Transverse colon (tissue), 4 donors: ENCODE data around the gene SPEN. TPM values are rescaled to one million over a fixed set of nuclear protein-coding genes. Genes with fewer than 3 reads are reported as not detected.
A peak's percentile ranks its signal among the peaks of the same experiment; 100 is the strongest.
"Not testable (repeated sequence)": the region's sequence is repeated elsewhere in the genome, so short reads cannot be mapped to it uniquely, and the experiment has no call there.

ENCODE experiments used
- DNase-seq: peaks from one replicate; pipeline ENCODE4 v3.0.0-alpha.2; 2019
- H3K27ac ChIP-seq, 4 donors: fragments of 200-600 bp; sonication (generic); 2 replicates each; pipeline ENCODE4 v1.5.1; 2016 to 2018; ENCODE audit warnings: inconsistent platforms in 4 of 4
- H3K27me3 ChIP-seq: fragments of 200-600 bp; sonication (generic); 2 replicates; pipeline ENCODE4 v1.5.1; 2017; ENCODE audit warnings: inconsistent platforms
- H3K36me3 ChIP-seq, 4 donors: fragments of 200-600 bp; sonication (generic); 2 replicates each; pipeline ENCODE4 v1.5.1; 2017 to 2019; ENCODE audit warnings: inconsistent platforms in 4 of 4
- H3K4me1 ChIP-seq, 4 donors: fragments of 200-600 bp; sonication (generic); 2 replicates each; pipeline ENCODE4 v1.5.1; 2017 to 2020; ENCODE audit warnings: inconsistent platforms in 4 of 4
- H3K4me3 ChIP-seq, 4 donors: fragments of 200-600 bp; sonication (generic); 1 replicate in 1 of 4; 2 replicates in 3 of 4; pipeline versions ENCODE4 v1.5.1 to v1.6.1; 2017 to 2019; ENCODE audit warnings: inconsistent platforms in 4 of 4
- H3K9me3 ChIP-seq, 2 donors: fragments of 200-600 bp; sonication (generic); 2 replicates each; pipeline ENCODE4 v1.5.1; 2017 to 2019; ENCODE audit warnings: inconsistent platforms in 2 of 2
- CTCF ChIP-seq, 5 experiments: fragments of 200-600 bp in 3 of 5; fragments of 450-650 bp in 2 of 5; sonication (generic) in 3 of 5; IDR thresholded peaks; 1 replicate in 2 of 5; 2 replicates in 3 of 5; pipeline ENCODE4 v1.5.1; 2016 to 2017; ENCODE audit warnings: antibody characterized with exemption in 5 of 5, inconsistent platforms in 3 of 5, mild to moderate bottlenecking in 2 of 5, moderate library complexity in 1 of 5
- EP300 ChIP-seq: sonication (generic); formaldehyde crosslinking; IDR thresholded peaks from one replicate; pipeline ENCODE4 v1.6.1; 2017; ENCODE audit warnings: antibody characterized with exemption, low read depth
- POLR2A ChIP-seq: fragments of 450-650 bp; IDR thresholded peaks from one replicate; pipeline ENCODE4 v1.6.1; 2016; ENCODE audit warnings: antibody characterized with exemption, mild to moderate bottlenecking, moderate library complexity
- POLR2AphosphoS5 ChIP-seq, 3 donors: sonication (generic); formaldehyde crosslinking; IDR thresholded peaks; one replicate each; pipeline ENCODE4 v1.6.1; 2016; ENCODE audit warnings: antibody characterized with exemption in 3 of 3
- WGBS, 2 donors: methylation state at CpG; one replicate each; pipeline ENCODE4 v1.1.5; 2018; ENCODE audit warnings: low coverage in 1 of 2; 5-methylcytosine and 5-hydroxymethylcytosine counted together
- in situ Hi-C, 4 donors: fragments of 200-750 bp; cut with MboI; loops; one replicate each; pipeline versions ENCODE4 v1.15.0 to v1.15.1; 2017; ENCODE audit warnings: low sequenced_read_pairs in 3 of 4, low pct_ligation_motif_present in 1 of 4, low pct_unique_long_range_greater_than_20kb in 1 of 4
- intact Hi-C: fragments of 100-400 bp; cut with DNase I; formaldehyde crosslinking; loops from one replicate; pipeline ENCODE4 v1.15.1; 2023; ENCODE audit warnings: low total_unique reads
- total RNA-seq, 4 donors: library from RNA; depleted of rRNA; stranded (reverse); fragments of >200 nt; gene quantifications; one replicate each; pipeline ENCODE4 v1.1.0, GENCODE V29; 2016

SPEN gene
- total RNA-seq, 4 donors from 2014 or later, result 28.4 to 81.9 (median 42.6) TPM

- no peak for DNase-seq
- Histone ChIP-seq H3K36me3 (peaks cover 0 to 36% (median 17%) of the 10 kb centered on the region in 4 donors), H3K9me3 (no peaks in the 10 kb centered on the region), H3K27me3 (no peaks in the 10 kb centered on the region), H3K4me3 (no peak overlapping the region), H3K4me1 (peaks cover 0 to 5% (median 0%) of the 10 kb centered on the region in 4 donors), H3K27ac (peak overlapping the region in 1 of 4 donors; percentile 12)
- 89% methylated on average over 1 to 7 of the region's 7 CpGs for WGBS, 2 donors
- intact Hi-C loops, result no loop called here
- in situ Hi-C loops, result loop anchor here in 2 of 4 donors (25.0 kb wide), 1 partner anchor 105 kb away; the partner anchor contains the start of gene UQCRHL (in 2 of the 2)
- TF ChIP-seq EP300 (no peak), CTCF (IDR thresholded peaks at IDR 0.05) (no peak), POLR2AphosphoS5 (IDR thresholded peaks at IDR 0.05) (no peak), POLR2A (no peak)
Observed at GRCh38 chr1:15916916-15917315, 69.4 kb downstream of the SPEN start.

GRCh38 chr1:15918962-15919715, 71.6 kb downstream of the SPEN start:
- in situ Hi-C loops, result loop anchor here in 2 of 4 donors (25.0 kb wide), 1 partner anchor 107 kb away; the partner anchor contains the start of gene UQCRHL (in 2 of the 2)
- no peak for DNase-seq
- peaks cover 0 to 45% (median 19%) of the 10 kb centered on the region in 4 donors for H3K36me3 ChIP-seq

GRCh38 chr1:15923241-15923640, 75.7 kb downstream of the SPEN start:
- in situ Hi-C loops (loop anchor here in 2 of 4 donors (25.0 kb wide), 1 partner anchor 111 kb away; the partner anchor contains the start of gene UQCRHL (in 2 of the 2)), intact Hi-C loops (no loop called here)
- H3K36me3 ChIP-seq, result peaks cover 0 to 72% (median 24%) of the 10 kb centered on the region in 4 donors
- H3K9me3 ChIP-seq, result no peaks in the 10 kb centered on the region
- TF ChIP-seq CTCF (IDR thresholded peaks at IDR 0.05) (no peak), POLR2AphosphoS5 (IDR thresholded peaks at IDR 0.05) (no peak), POLR2A (no peak), EP300 (no peak)
- WGBS, 2 donors, result 88 to 90% methylated on average over 2 of the region's 2 CpGs
- H3K4me3 ChIP-seq, result no peak overlapping the region
- no peaks in the 10 kb centered on the region for H3K27me3 ChIP-seq
- DNase-seq, result no peak
- H3K27ac ChIP-seq, result no peak overlapping the region
- no peaks in the 10 kb centered on the region for H3K4me1 ChIP-seq

More at GRCh38 chr1:15918962-15919715, 71.6 kb downstream of the SPEN start:
- Histone ChIP-seq H3K9me3 (no peaks in the 10 kb centered on the region), H3K27me3 (no peaks in the 10 kb centered on the region), H3K27ac (no peak overlapping the region), H3K4me1 (peaks cover 0 to 5% (median 0%) of the 10 kb centered on the region in 4 donors), H3K4me3 (no peak overlapping the region)
- intact Hi-C loops, result no loop called here
- TF ChIP-seq CTCF (IDR thresholded peaks at IDR 0.05) (no peak), POLR2A (no peak), EP300 (no peak), POLR2AphosphoS5 (IDR thresholded peaks at IDR 0.05) (no peak)
- 78 to 89% methylated on average over 11 of the region's 11 CpGs for WGBS, 2 donors

- H3K9me3 ChIP-seq, H3K4me3 ChIP-seq, DNase-seq, H3K27me3 ChIP-seq, in situ Hi-C loops, H3K4me1 ChIP-seq, H3K27ac ChIP-seq, intact Hi-C loops: not testable (repeated sequence)
- 80 to 89% methylated on average over 4 to 8 of the region's 8 CpGs for WGBS, 2 donors
- peaks cover 0 to 87% (median 33%) of the 10 kb centered on the region in 4 donors for H3K36me3 ChIP-seq
Observed at GRCh38 chr1:15926448-15926847, 78.9 kb downstream of the SPEN start.
